Right lobe of liver (tissue), 6 donors: ENCODE data around the gene CDH4. TPM values are rescaled to one million over a fixed set of nuclear protein-coding genes. Genes with fewer than 3 reads are reported as not detected.

Source experiments
- ATAC-seq, 4 donors: fragments of 200-7000 bp; cut with Tn5 transposase; one replicate each; pipeline ENCODE4 v1.9.1; 2020; ENCODE audit warnings: mild to moderate bottlenecking in 4 of 4, moderate library complexity in 4 of 4
- DNase-seq, 3 donors: peaks; one replicate each; pipeline ENCODE4 v3.0.0-alpha.2; 2020
- H3K27ac ChIP-seq, 3 donors: fragments of 200-600 bp; one replicate each; pipeline ENCODE4 v1.8.0; 2022
- H3K27me3 ChIP-seq, 2 donors: fragments of 200-600 bp; one replicate each; pipeline ENCODE4 v1.8.0; 2022
- H3K36me3 ChIP-seq, 4 donors: fragments of 200-600 bp; sonication (generic) in 1 of 4; one replicate each; pipeline versions ENCODE4 v1.5.1 to v1.8.0; 2017 to 2022; ENCODE audit warnings: control low read depth in 1 of 4
- H3K4me1 ChIP-seq, 4 donors: fragments of 200-600 bp; sonication (generic) in 1 of 4; one replicate each; pipeline versions ENCODE4 v1.5.1 to v1.8.0; 2017 to 2022; ENCODE audit warnings: control low read depth in 1 of 4
- H3K4me3 ChIP-seq, 3 donors: fragments of 200-600 bp; one replicate each; pipeline ENCODE4 v1.8.0; 2022
- H3K9me3 ChIP-seq, 4 donors: fragments of 200-600 bp; sonication (generic) in 1 of 4; one replicate each; pipeline versions ENCODE4 v1.5.1 to v1.8.0; 2017 to 2022; ENCODE audit warnings: control low read depth in 1 of 4
- POLR2A ChIP-seq: fragments of 450-650 bp; IDR thresholded peaks from one replicate; pipeline ENCODE4 v1.6.1; 2017; ENCODE audit warnings: antibody characterized with exemption, mild to moderate bottlenecking
- WGBS: methylation state at CpG from one replicate; pipeline ENCODE4 v1.1.6; 2018; ENCODE audit warnings: low coverage, low lambda C conversion rate; ENCODE audit not compliant: insufficient coverage; ENCODE audit errors: missing lambda C conversion rate; 5-methylcytosine and 5-hydroxymethylcytosine counted together
- intact Hi-C, 2 donors: fragments of 100-400 bp; cut with DNase I; formaldehyde crosslinking; loops; one replicate each; pipeline versions ENCODE4 v1.11.2 to v1.14.1; 2022
- total RNA-seq, 6 experiments: library from RNA; depleted of rRNA in 2 of 6; stranded (reverse); fragments of >200 nt in 2 of 6; fragmentation: NEBNext Ultra II Directional in 3 of 6; extraction: Animal tissue kit (Norgen Biotek cat#: 25700) in 3 of 6; gene quantifications; one replicate each; pipeline versions ENCODE4 v1.1.0 to v1.2.4, GENCODE V29; 2016 to 2023
- TF ChIP-seq, protein P1 (sequence below), 4 donors: fragments of 200-600 bp in 3 of 4; fragments of 450-650 bp in 1 of 4; IDR thresholded peaks; one replicate each; pipeline versions ENCODE4 v1.5.1 to v1.8.0; 2016 to 2022; ENCODE audit warnings: antibody characterized with exemption in 4 of 4, mild to moderate bottlenecking in 2 of 4
- donor health status: DM: no; HTN: yes; CAD: no.
- donor health status: DM: no; HTN: no; CAD: no.
- donor health status: DM: no; HTN: no; CAD: no.
- donor health status: DM: no; HTN: yes; CAD: no.
- donor health status: DM: no; HTN: yes; CAD: no.

Gene CDH4
- total RNA-seq, 6 experiments from 2014 or later: 0.02 to 0.14 (median 0.09) TPM; not detected in 3

DNA sequence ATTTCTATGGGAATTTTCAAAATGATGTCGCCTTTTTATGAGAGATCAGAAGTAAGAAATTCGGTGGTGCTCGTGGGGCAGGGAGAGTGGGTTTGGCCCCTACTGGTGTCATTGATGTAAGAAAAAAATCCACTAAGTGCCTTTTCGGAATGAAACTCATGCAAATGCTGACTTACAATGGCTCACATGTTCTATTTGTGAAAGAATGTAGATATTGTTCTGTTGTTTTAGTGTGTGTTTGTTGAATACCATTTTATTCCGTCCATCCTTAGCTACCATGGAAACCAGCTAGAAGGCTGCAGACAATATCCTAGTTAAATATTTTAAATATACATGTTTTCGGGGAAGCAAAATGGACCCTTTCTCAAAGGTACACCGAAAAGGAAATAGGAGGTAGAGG is 508.7 kb downstream of the CDH4 start:
- H3K27ac ChIP-seq: no peak overlapping the region
- ATAC-seq: no peak
- no peaks in the 10 kb centered on the region for H3K4me1 ChIP-seq
- intact Hi-C loops: no loop called here
- no peak for TF ChIP-seq POLR2A
- TF ChIP-seq, protein P1, sequence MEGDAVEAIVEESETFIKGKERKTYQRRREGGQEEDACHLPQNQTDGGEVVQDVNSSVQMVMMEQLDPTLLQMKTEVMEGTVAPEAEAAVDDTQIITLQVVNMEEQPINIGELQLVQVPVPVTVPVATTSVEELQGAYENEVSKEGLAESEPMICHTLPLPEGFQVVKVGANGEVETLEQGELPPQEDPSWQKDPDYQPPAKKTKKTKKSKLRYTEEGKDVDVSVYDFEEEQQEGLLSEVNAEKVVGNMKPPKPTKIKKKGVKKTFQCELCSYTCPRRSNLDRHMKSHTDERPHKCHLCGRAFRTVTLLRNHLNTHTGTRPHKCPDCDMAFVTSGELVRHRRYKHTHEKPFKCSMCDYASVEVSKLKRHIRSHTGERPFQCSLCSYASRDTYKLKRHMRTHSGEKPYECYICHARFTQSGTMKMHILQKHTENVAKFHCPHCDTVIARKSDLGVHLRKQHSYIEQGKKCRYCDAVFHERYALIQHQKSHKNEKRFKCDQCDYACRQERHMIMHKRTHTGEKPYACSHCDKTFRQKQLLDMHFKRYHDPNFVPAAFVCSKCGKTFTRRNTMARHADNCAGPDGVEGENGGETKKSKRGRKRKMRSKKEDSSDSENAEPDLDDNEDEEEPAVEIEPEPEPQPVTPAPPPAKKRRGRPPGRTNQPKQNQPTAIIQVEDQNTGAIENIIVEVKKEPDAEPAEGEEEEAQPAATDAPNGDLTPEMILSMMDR (IDR thresholded peaks at IDR 0.05): no peak
- no peaks in the 10 kb centered on the region for H3K27me3 ChIP-seq
- no peak overlapping the region for H3K4me3 ChIP-seq
- 56% methylated on average over 7 of the region's 7 CpGs for WGBS
- H3K9me3 ChIP-seq: no peaks in the 10 kb centered on the region
- H3K36me3 ChIP-seq: no peaks in the 10 kb centered on the region
- no peak for DNase-seq

DNA sequence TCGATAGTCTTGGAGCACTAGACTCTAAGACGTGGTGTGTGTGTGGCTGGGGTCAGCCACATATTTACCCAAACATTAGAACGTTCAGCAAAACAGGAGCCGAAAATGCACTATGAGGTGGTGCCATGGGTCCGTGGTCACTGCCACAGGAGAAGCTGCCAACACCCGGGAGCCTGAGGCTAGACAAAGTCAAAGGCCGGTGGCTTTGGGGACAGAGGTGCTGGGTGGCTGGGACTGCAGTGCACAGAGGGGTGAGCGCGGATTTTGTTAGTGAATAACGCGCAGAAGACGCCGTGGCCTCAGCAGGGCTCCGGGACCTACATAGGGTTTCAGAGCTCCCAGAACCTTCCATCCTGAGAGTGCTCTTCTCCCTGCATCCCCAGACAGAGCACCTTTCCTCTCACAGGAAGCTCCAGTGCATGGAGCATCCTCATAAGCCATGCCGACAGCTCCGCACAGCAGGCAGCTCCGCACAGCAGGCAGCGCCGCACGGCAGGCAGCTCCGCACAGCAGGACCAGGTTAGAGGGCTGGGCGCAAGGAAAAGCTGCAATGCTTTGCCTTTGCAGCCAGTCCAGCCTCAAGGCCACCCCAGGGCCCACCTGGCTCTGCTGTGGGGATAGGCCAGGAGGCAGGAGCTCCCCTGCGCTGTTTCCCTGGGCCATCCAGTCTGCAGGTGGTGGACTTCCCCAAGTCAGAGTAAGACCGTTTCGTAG is 509.5 kb downstream of the CDH4 start:
- no peaks in the 10 kb centered on the region for H3K36me3 ChIP-seq
- TF ChIP-seq POLR2A: no peak
- TF ChIP-seq, protein P1 (IDR thresholded peaks at IDR 0.05): no peak
- no peak for ATAC-seq
- no peak for DNase-seq
- WGBS: 59% methylated on average over 12 of the region's 25 CpGs
- no peak overlapping the region for H3K4me3 ChIP-seq
- H3K27me3 ChIP-seq: no peaks in the 10 kb centered on the region
- H3K4me1 ChIP-seq: no peaks in the 10 kb centered on the region
- intact Hi-C loops: no loop called here
- no peak overlapping the region for H3K27ac ChIP-seq
- no peaks in the 10 kb centered on the region for H3K9me3 ChIP-seq

DNA sequence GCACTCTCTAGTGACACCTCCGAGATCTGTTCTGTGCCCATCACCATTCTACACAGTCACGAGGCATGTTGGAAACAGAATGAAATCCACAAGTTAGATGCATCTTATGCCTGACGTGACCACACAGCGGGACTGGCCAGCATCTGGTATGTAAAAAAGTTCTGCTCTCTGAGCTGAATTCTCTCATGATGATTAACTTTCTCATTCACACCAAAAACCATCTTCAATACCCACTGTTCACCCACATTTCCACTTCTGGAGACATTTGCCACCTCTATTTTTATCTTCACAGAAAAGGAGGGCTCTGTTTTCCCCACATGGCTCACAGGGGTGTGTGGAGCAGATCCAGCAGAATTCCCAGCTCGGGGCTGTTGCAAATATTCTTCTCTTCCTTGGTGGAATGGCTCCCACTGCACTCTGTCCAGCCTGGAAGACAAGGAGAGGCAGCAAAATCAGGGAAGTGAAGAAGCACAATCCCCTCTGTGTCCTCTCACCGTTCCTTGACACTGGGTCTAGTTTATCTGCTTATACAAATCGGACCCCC is 510.2 kb downstream of the CDH4 start:
- H3K36me3 ChIP-seq: no peaks in the 10 kb centered on the region
- H3K4me3 ChIP-seq: no peak overlapping the region
- no peaks in the 10 kb centered on the region for H3K4me1 ChIP-seq
- no peaks in the 10 kb centered on the region for H3K27me3 ChIP-seq
- intact Hi-C loops: no loop called here
- no peaks in the 10 kb centered on the region for H3K9me3 ChIP-seq
- no peak for TF ChIP-seq POLR2A
- TF ChIP-seq, protein P1 (IDR thresholded peaks at IDR 0.05): no peak
- H3K27ac ChIP-seq: no peak overlapping the region
- DNase-seq (no peak), ATAC-seq (no peak)
- 33% methylated on average over 5 of the region's 7 CpGs for WGBS

DNA sequence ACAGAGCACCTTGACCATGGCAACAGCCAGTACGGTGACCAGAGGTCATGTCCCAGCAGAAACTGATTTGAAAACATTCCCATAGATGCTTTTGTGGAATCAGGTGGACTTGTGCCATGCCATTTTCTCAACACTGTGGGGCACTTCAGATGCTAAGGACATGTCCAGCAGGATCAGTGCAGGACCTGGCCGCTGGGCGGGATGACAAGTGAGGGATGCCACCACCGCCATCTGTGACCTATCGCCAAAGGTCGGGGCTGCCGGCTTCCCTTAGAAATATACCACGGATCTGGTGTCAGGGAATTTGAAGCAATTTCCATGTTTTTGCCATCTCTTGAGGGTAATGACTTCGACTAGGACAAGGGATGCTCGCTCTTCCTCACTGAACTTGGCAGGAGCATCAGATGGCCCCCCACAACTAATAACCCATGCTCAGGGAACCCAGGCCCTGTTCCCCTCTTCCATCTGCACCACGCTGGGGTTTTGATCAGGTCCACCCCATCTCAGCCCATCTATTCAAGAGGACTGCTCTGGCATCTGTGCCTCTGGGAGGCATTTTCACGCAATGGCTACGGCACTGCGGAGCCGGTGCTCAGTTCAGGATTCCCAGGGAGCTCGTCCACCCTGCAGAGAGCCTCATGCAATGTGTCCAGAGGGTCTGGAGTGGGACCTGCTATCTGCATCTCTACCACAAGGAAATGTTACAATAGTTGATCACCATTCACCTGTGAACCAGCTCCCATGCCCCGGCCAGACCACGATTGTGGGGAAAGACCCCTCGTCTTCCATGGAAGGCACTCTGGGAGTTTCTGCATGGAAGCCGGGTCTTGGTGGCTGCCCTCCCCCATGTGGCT is 511.1 kb downstream of the CDH4 start:
- H3K9me3 ChIP-seq: no peaks in the 10 kb centered on the region
- intact Hi-C loops: no loop called here
- no peak for TF ChIP-seq POLR2A
- TF ChIP-seq, protein P1 (IDR thresholded peaks at IDR 0.05): no peak
- no peak for DNase-seq
- 52% methylated on average over 9 of the region's 20 CpGs for WGBS
- no peaks in the 10 kb centered on the region for H3K27me3 ChIP-seq
- H3K36me3 ChIP-seq: no peaks in the 10 kb centered on the region
- ATAC-seq: no peak
- H3K27ac ChIP-seq: no peak overlapping the region
- no peaks in the 10 kb centered on the region for H3K4me1 ChIP-seq
- H3K4me3 ChIP-seq: no peak overlapping the region
